Measurements from ENCODE around the gene CHM.

The CHM gene

GRCh38 chrX:85907316-85907715, 140.0 kb downstream of the CHM start:
- no peak overlapping the region for H3K4me3 ChIP-seq (ENCODE audit: low read depth, low read length)
- no peak for DNase-seq (ENCODE audit: low read depth)
- TF ChIP-seq, protein P1, sequence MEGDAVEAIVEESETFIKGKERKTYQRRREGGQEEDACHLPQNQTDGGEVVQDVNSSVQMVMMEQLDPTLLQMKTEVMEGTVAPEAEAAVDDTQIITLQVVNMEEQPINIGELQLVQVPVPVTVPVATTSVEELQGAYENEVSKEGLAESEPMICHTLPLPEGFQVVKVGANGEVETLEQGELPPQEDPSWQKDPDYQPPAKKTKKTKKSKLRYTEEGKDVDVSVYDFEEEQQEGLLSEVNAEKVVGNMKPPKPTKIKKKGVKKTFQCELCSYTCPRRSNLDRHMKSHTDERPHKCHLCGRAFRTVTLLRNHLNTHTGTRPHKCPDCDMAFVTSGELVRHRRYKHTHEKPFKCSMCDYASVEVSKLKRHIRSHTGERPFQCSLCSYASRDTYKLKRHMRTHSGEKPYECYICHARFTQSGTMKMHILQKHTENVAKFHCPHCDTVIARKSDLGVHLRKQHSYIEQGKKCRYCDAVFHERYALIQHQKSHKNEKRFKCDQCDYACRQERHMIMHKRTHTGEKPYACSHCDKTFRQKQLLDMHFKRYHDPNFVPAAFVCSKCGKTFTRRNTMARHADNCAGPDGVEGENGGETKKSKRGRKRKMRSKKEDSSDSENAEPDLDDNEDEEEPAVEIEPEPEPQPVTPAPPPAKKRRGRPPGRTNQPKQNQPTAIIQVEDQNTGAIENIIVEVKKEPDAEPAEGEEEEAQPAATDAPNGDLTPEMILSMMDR (IDR thresholded peaks at IDR 0.05; ENCODE audit: low read depth, low read length, missing control alignments) = no peak

- TF ChIP-seq, protein P1 (IDR thresholded peaks at IDR 0.05; ENCODE audit: low read depth, low read length, missing control alignments) = no peak
Measured at GRCh38 chrX:85906399-85906798, 141.0 kb downstream of the CHM start.

GRCh38 chrX:85905851-85906250, 141.5 kb downstream of the CHM start:
- TF ChIP-seq, protein P1 (IDR thresholded peaks at IDR 0.05; ENCODE audit: low read depth, low read length, missing control alignments) = no peak
- H3K4me3 ChIP-seq (ENCODE audit: low read depth, low read length) = no peak overlapping the region
- no peak for DNase-seq (ENCODE audit: low read depth)

More at GRCh38 chrX:85906399-85906798, 141.0 kb downstream of the CHM start:
- no peak overlapping the region for H3K4me3 ChIP-seq (ENCODE audit: low read depth, low read length)
- DNase-seq (ENCODE audit: low read depth) = no peak

DNA sequence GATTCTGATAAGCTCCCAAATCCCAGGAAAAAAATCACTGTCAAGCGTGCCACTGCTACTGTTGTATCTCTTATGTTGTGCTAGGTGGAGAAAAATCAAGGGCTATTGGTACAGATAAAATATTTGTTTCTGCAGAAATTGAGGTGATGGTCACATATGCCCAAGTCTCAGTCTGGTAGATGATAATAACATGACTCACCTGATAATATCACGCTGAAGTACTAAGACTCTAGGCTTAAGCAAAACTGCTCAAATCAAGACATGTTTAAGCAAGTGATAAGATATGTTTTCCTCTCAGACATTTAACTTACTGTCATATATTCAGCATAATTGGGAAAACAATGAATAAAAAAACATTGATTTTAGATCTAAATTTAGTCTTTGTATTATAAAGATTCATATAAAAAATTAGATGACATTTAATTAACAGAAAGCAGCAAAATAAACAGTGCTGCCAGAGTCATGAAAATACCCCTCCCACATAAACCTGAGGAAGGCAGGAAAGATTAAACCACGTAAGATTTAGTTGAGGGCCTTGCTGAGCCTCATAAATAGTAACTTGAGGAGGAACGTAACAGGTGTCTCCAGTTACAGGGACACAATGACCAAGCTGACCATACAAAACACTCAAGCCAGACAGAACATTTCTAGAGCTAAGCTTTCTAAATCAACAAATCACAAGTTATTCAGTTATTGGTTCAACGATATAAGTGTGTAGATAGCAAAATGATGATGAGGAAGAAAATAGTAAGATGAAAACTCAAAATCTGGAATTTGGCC, 143.5 kb downstream of the CHM start:
- H3K4me3 ChIP-seq (ENCODE audit: low read depth, low read length) = no peak overlapping the region
- TF ChIP-seq, protein P1 (IDR thresholded peaks at IDR 0.05; ENCODE audit: low read depth, low read length, missing control alignments) = no peak
- DNase-seq (ENCODE audit: low read depth) = no peak

DNA sequence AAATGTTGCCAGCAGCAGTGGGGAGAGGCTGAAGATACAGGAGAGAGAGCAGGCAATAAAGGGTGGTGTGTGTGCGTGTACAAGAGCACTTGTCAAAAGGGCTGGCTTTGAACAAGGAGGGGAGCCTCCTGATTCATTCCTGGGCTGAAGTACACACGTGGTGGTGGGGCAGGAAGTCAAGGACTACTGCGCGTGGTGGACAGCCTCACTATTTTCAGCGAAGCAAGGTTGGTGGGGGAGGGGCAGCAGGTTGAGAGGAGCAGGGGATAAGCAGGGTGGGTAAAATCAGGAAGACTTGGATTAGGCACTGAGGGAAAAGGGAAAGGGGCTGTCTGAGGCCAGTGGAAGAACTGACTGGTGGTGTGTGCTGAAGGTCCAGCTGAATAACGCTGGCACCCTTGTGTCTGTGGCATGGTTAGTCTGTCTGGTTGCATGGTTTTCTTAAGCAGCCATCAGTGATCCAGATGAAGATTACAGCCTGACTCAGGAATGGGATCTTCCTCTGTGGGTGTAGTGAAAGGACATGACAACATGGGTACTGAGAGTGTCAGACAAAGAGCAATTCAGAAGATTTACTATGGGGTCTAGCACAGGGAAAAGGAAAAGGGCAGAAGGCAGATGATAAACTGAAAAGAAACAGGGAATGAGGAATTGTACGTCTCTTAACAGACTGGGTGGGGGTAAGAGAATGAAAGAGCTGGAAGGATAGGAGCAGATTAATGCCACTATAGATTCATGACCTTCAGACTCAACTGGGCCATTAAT, 149.8 kb downstream of the CHM start:
- no peak overlapping the region for H3K4me3 ChIP-seq (ENCODE audit: low read depth, low read length)
- TF ChIP-seq, protein P1 (IDR thresholded peaks at IDR 0.05; ENCODE audit: low read depth, low read length, missing control alignments) = no peak
- DNase-seq (ENCODE audit: low read depth) = no peak

DNA sequence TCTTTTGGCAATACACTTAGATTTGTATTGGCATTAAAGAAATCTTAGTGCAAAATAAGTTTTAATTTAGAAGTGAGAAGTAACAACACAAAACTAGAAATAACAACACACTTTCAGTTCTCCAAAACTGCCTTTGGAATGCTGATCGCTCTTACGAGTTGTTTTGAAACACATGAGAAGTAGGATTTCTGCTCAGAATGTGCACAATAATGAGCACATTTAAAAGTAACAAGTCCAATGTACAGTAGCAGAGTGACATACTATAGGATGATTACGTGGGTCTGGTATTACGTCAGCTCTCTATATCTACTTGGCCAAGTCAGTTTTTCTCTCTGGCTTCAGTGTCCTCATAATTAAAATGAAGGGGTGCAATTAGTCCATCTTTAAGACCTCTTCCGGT, 164.8 kb downstream of the CHM start:
- no peak for DNase-seq (ENCODE audit: low read depth)
- TF ChIP-seq, protein P1 (IDR thresholded peaks at IDR 0.05; ENCODE audit: low read depth, low read length, missing control alignments) = no peak
- no peak overlapping the region for H3K4me3 ChIP-seq (ENCODE audit: low read depth, low read length)

All from GM12864 (cell line).